ENCODE results near the gene WDR90.

The WDR90 gene

DNA sequence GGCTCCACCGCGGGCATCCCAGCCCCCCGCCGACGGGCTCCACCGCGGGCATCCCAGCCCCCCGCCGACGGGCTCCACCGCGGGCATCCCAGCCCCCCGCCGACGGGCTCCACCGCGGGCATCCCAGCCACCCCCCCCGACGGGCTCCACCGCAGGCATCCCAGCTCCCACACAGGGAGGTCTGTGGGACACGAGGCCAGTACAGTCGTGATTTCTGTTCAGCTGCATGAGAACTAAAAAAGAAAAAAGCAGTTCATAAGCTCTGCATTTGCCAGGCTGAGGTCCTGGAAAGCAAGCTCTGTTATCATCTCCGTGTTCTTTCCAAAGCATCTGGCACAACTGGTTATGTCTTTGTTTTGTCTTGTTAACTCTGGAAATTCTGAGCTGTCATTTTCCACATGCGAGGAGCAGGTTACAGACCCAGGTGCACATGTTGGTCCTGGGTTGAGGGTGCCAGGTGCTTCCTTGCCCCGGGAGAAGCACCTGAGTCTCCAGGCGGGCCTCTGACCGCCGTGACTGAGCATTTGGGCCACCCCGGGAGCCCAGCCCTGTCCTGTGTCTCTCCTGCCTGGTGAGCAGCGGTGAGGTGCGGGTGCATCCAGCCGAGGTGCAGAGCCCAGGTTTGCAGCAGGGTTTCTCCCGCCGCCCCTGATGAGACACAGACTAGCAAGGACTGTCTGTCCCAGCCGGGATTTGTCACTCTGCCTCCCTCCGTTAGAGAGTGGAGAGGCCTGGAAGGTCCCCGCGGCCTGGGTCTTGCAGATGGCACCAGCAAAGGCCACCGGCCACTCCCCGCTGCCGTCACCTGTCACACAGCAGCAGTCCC, 28.3 kb upstream of the WDR90 start:
- TF ChIP-seq EZH2 (IDR thresholded peaks at IDR 0.05; ENCODE audit: borderline replicate concordance, low read length): no peak
- TF ChIP-seq, protein P1, sequence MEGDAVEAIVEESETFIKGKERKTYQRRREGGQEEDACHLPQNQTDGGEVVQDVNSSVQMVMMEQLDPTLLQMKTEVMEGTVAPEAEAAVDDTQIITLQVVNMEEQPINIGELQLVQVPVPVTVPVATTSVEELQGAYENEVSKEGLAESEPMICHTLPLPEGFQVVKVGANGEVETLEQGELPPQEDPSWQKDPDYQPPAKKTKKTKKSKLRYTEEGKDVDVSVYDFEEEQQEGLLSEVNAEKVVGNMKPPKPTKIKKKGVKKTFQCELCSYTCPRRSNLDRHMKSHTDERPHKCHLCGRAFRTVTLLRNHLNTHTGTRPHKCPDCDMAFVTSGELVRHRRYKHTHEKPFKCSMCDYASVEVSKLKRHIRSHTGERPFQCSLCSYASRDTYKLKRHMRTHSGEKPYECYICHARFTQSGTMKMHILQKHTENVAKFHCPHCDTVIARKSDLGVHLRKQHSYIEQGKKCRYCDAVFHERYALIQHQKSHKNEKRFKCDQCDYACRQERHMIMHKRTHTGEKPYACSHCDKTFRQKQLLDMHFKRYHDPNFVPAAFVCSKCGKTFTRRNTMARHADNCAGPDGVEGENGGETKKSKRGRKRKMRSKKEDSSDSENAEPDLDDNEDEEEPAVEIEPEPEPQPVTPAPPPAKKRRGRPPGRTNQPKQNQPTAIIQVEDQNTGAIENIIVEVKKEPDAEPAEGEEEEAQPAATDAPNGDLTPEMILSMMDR (IDR thresholded peaks at IDR 0.05; ENCODE audit: low read length): no peak
- Histone ChIP-seq H3K9me3 (ENCODE audit: low read length) (no peaks in the 10 kb centered on the region), H3K4me3 (ENCODE audit: low read depth, low read length, poor library complexity, severe bottlenecking) (no peak overlapping the region), H3K79me2 (ENCODE audit: insufficient read depth, low read length) (no peaks in the 10 kb centered on the region), H3K9ac (ENCODE audit: low read length) (no peak overlapping the region), H3K4me2 (ENCODE audit: low read length) (no peak overlapping the region), H3K27ac (ENCODE audit: low read depth, low read length, poor library complexity, severe bottlenecking) (no peak overlapping the region), H3K27me3 (ENCODE audit: insufficient read depth, low read length) (no peaks in the 10 kb centered on the region), H3K36me3 (ENCODE audit: insufficient read depth, low read length) (no peaks in the 10 kb centered on the region), H4K20me1 (ENCODE audit: insufficient read depth, low read length) (no peaks in the 10 kb centered on the region), H2AFZ (ENCODE audit: low read length) (no peak overlapping the region), H3F3A (ENCODE audit: insufficient read depth, low read length) (no peaks in the 10 kb centered on the region), H3K9me2 (ENCODE audit: low read depth, low read length) (no peaks in the 10 kb centered on the region), H3K4me1 (ENCODE audit: insufficient read depth, low read length, severe bottlenecking) (peaks cover 14% of the 10 kb centered on the region)

DNA sequence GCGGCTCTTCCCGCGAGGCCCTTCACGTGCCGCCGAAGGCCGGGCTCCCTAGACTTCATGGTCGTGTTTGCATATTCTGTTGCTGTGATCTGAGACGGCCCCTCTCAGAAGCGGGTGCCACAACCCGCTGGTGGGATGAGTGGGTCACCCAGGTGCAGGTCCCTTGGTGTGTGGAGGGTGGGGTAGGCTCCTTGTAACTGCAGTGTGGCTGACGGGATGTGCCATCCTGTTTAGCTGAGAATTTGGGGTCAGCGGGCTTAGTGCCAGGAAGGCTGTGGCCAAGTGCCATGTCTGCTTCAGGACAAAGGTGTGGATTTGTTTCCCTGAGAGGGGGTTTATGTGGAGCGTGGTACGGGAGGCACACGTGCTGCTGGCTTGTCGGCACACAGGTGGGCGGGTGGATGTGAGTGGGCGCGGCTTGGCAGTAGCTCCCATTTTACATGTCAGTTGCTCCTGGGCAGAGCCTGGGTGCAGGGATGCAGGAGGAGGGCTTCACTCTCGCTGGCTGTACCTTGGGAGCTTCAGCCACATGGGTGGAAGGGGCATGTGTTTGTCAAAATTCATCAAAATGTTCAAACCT, 27.5 kb upstream of the WDR90 start:
- H4K20me1 ChIP-seq (ENCODE audit: insufficient read depth, low read length): no peaks in the 10 kb centered on the region
- no peak overlapping the region for H3K9ac ChIP-seq (ENCODE audit: low read length)
- no peaks in the 10 kb centered on the region for H3F3A ChIP-seq (ENCODE audit: insufficient read depth, low read length)
- H3K9me3 ChIP-seq (ENCODE audit: low read length): no peaks in the 10 kb centered on the region
- H3K27me3 ChIP-seq (ENCODE audit: insufficient read depth, low read length): no peaks in the 10 kb centered on the region
- no peak overlapping the region for H2AFZ ChIP-seq (ENCODE audit: low read length)
- H3K79me2 ChIP-seq (ENCODE audit: insufficient read depth, low read length): no peaks in the 10 kb centered on the region
- H3K9me2 ChIP-seq (ENCODE audit: low read depth, low read length): no peaks in the 10 kb centered on the region
- H3K36me3 ChIP-seq (ENCODE audit: insufficient read depth, low read length): no peaks in the 10 kb centered on the region
- no peak overlapping the region for H3K27ac ChIP-seq (ENCODE audit: low read depth, low read length, poor library complexity, severe bottlenecking)
- no peak for TF ChIP-seq EZH2 (IDR thresholded peaks at IDR 0.05; ENCODE audit: borderline replicate concordance, low read length)
- TF ChIP-seq, protein P1 (IDR thresholded peaks at IDR 0.05; ENCODE audit: low read length): no peak
- no peak overlapping the region for H3K4me3 ChIP-seq (ENCODE audit: low read depth, low read length, poor library complexity, severe bottlenecking)
- peaks cover 14% of the 10 kb centered on the region for H3K4me1 ChIP-seq (ENCODE audit: insufficient read depth, low read length, severe bottlenecking)
- no peak overlapping the region for H3K4me2 ChIP-seq (ENCODE audit: low read length)

DNA sequence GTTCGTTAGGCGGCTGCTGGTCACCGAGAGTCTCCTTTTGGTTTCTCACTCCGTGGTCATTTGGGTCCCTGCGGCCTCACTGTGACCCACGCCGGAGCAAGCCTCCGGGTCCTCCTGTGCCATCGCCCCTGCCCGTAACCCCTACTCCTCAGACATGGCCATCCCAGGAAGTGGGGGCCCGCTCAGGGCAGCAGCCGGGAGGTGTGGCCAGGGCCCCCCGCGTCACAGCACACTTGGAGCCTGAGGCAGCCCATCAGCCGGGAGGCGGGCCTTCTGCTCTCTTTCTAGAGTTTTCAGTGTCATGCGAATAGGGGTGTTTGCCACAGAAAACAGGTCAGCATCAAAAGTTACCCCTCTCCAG, 26.3 kb upstream of the WDR90 start:
- Histone ChIP-seq H3F3A (ENCODE audit: insufficient read depth, low read length) (no peaks in the 10 kb centered on the region), H3K4me1 (ENCODE audit: insufficient read depth, low read length, severe bottlenecking) (peaks cover 14% of the 10 kb centered on the region), H3K4me3 (ENCODE audit: low read depth, low read length, poor library complexity, severe bottlenecking) (no peak overlapping the region), H2AFZ (ENCODE audit: low read length) (no peak overlapping the region), H3K9me3 (ENCODE audit: low read length) (no peaks in the 10 kb centered on the region), H4K20me1 (ENCODE audit: insufficient read depth, low read length) (no peaks in the 10 kb centered on the region), H3K9ac (ENCODE audit: low read length) (no peak overlapping the region), H3K27me3 (ENCODE audit: insufficient read depth, low read length) (no peaks in the 10 kb centered on the region), H3K79me2 (ENCODE audit: insufficient read depth, low read length) (no peaks in the 10 kb centered on the region), H3K9me2 (ENCODE audit: low read depth, low read length) (no peaks in the 10 kb centered on the region), H3K27ac (ENCODE audit: low read depth, low read length, poor library complexity, severe bottlenecking) (no peak overlapping the region), H3K4me2 (ENCODE audit: low read length) (no peak overlapping the region), H3K36me3 (ENCODE audit: insufficient read depth, low read length) (no peaks in the 10 kb centered on the region)
- no peak for TF ChIP-seq EZH2 (IDR thresholded peaks at IDR 0.05; ENCODE audit: borderline replicate concordance, low read length)
- TF ChIP-seq, protein P1 (IDR thresholded peaks at IDR 0.05; ENCODE audit: low read length): no peak
